HG03039 (cell line): ENCODE measurements around the gene TTC33.

ENCODE experiments used
- ATAC-seq: cut with Tn5 transposase; IDR thresholded peaks from one replicate; pipeline ENCODE4 v1.9.1; 2021; ENCODE audit warnings: mild to moderate bottlenecking, moderate library complexity; ENCODE audit not compliant: unreplicated experiment

TTC33 gene

GRCh38 chr5:40780858-40781257, 25.1 kb upstream of the TTC33 start:
- no peak for ATAC-seq

- no peak for ATAC-seq
These were observed 24.4 kb upstream of the TTC33 start for GRCh38 chr5:40780199-40780598.

GRCh38 chr5:40779561-40779960, 23.8 kb upstream of the TTC33 start:
- ATAC-seq, result no peak

GRCh38 chr5:40778133-40778532, 22.4 kb upstream of the TTC33 start:
- ATAC-seq, result no peak

GRCh38 chr5:40776658-40776977, 20.9 kb upstream of the TTC33 start:
- no peak for ATAC-seq

GRCh38 chr5:40775846-40776657, 20.3 kb upstream of the TTC33 start:
- ATAC-seq, result no peak

GRCh38 chr5:40775085-40775845, 19.5 kb upstream of the TTC33 start:
- no peak for ATAC-seq

- ATAC-seq, result no peak
These were observed 18.9 kb upstream of the TTC33 start for GRCh38 chr5:40774623-40775022.

- no peak for ATAC-seq
These were observed 15.0 kb upstream of the TTC33 start for GRCh38 chr5:40770764-40771163.

GRCh38 chr5:40762705-40763104, 6.9 kb upstream of the TTC33 start:
- ATAC-seq, result no peak

GRCh38 chr5:40757400-40757799, 1.6 kb upstream of the TTC33 start:
- ATAC-seq, result no peak

- ATAC-seq, result peak; percentile 76
These were observed 711 bp downstream of the TTC33 start for GRCh38 chr5:40755093-40755406.

- peak; percentile 5 for ATAC-seq
These were observed 1.2 kb downstream of the TTC33 start for GRCh38 chr5:40754381-40755092.

- ATAC-seq, result no peak
These were observed 9.1 kb downstream of the TTC33 start for GRCh38 chr5:40746703-40747102.

- ATAC-seq, result no peak
These were observed 12.0 kb downstream of the TTC33 start for GRCh38 chr5:40743771-40744170.

GRCh38 chr5:40738502-40738901, 17.3 kb downstream of the TTC33 start:
- ATAC-seq, result no peak

GRCh38 chr5:40736103-40736875, 19.5 kb downstream of the TTC33 start:
- no peak for ATAC-seq

GRCh38 chr5:40735609-40736008, 20.2 kb downstream of the TTC33 start:
- ATAC-seq, result no peak

GRCh38 chr5:40734986-40735385, 20.8 kb downstream of the TTC33 start:
- no peak for ATAC-seq

- ATAC-seq, result no peak
These were observed 21.7 kb downstream of the TTC33 start for GRCh38 chr5:40733879-40734563.

- no peak for ATAC-seq
These were observed 22.3 kb downstream of the TTC33 start for GRCh38 chr5:40733434-40733833.
